Retinal pigment epithelial cell (primary cell): ENCODE results near the gene ELOB.

ENCODE experiments used
- DNase-seq: peaks from one replicate; pipeline ENCODE4 v3.0.0-alpha.2; 2010; ENCODE audit warnings: low read depth
- H3K4me3 ChIP-seq: 2 replicates; pipeline ENCODE4 v1.5.1; 2011; ENCODE audit warnings: mild to moderate bottlenecking, low read length, control low read depth, moderate library complexity
- TF ChIP-seq, protein P1 (sequence below): conservative IDR thresholded peaks from 2 replicates; pipeline ENCODE4 v1.5.1; 2011; ENCODE audit warnings: low read depth, low read length, control low read depth, inconsistent platforms

Gene ELOB

DNA sequence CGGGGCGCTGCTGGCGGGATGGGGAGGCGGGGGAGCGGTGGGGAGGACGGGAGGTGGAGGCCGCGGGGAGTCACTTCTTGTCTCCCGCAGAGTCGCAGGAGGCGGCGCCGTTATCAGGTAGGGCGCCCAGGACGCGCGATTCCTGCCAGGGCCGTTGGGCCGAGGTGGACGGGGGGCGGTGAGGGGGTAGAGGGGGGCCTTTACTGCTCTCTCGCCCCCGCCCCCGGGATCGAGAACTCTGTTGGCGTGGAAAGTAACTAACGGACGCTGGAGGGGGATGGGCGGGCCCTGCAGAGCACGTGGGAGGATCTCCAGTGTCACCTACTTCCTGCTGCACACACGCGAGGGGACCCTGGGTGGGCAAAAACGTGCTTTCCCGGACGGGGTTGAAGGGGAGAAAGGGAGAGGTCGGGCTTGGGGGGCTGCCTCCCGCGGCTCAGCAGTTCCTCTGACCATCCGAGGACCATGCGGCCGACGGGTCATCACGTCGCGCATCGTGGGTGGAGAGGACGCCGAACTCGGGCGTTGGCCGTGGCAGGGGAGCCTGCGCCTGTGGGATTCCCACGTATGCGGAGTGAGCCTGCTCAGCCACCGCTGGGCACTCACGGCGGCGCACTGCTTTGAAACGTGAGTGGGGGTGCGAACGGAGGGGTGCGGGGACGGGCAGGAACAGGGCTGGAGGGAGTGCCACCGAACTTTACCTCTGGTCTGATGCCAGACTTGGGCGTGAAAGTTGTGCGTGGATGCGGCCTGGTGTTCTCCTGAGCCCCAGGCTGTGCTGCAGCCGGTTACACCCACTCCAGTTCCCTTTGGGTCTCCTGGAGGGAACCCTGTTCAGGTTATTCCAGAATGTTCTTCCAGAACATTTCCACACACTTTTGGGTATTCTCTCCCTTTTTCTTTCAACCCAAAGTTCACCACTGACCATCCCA, 40.5 kb upstream of the ELOB start:
- no peak for DNase-seq
- H3K4me3 ChIP-seq, result no peak overlapping the region
- TF ChIP-seq, protein P1, sequence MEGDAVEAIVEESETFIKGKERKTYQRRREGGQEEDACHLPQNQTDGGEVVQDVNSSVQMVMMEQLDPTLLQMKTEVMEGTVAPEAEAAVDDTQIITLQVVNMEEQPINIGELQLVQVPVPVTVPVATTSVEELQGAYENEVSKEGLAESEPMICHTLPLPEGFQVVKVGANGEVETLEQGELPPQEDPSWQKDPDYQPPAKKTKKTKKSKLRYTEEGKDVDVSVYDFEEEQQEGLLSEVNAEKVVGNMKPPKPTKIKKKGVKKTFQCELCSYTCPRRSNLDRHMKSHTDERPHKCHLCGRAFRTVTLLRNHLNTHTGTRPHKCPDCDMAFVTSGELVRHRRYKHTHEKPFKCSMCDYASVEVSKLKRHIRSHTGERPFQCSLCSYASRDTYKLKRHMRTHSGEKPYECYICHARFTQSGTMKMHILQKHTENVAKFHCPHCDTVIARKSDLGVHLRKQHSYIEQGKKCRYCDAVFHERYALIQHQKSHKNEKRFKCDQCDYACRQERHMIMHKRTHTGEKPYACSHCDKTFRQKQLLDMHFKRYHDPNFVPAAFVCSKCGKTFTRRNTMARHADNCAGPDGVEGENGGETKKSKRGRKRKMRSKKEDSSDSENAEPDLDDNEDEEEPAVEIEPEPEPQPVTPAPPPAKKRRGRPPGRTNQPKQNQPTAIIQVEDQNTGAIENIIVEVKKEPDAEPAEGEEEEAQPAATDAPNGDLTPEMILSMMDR, result no peak

DNA sequence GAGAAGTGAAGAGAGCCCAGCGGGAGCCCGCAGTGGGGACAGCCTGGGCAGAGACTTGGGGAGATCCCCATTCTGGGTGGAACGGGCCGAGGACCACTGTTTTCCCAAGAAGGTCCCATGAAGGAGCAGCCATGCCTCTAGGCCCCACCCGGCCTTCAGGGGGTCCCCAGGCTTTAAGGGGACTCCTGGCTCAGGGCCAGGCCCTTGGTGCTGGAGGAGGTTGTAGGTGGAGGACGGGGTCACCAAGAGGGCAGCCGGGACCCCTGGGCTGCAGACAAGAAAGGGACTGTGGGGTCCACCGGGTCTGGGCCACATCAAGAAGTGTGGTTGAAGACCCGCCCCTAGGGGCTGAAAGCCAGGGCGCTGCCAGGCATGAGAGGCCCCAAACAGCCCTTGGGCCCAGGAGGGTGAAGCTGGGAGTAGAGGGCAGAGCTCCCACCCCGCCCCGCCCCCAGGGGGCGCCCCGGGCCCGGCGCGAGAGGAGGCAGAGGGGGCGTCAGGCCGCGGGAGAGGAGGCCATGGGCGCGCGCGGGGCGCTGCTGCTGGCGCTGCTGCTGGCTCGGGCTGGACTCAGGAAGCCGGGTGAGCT, 39.8 kb upstream of the ELOB start, which contains the start of gene PRSS21:
Gene PRSS21, plus strand, starts transcription at position 487 of the 589 bp plus-strand sequence. Its CDS starts 32 bp downstream, at position 519.
- TF ChIP-seq, protein P1, result no peak
- no peak within 1 kb of the TSS for H3K4me3 ChIP-seq
- no peak for DNase-seq

DNA sequence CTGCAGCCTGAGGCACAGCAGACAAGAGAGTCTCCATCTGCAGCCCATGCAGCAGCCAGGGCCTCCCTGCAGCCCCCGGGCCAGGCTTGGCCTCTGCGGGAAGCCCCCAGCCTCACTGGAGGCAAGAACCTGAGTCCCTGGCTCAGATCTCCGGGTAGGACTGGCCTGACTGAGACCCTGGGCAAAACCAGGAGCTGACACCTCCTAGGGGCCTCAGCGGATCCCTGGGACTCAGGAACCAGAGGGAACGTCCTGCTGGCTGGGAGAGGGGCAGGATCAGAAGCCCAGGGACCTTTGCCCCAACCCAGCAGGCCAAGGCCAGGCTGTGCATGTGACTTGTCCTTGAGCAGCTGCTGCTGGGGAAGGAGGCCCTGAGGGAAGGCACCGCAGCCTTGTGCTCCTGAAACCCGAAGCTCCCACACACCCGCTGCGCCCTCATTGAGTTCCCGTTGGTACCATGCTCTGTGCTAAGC, 38.3 kb upstream of the ELOB start:
- H3K4me3 ChIP-seq, result no peak overlapping the region
- no peak for DNase-seq
- TF ChIP-seq, protein P1, result no peak

DNA sequence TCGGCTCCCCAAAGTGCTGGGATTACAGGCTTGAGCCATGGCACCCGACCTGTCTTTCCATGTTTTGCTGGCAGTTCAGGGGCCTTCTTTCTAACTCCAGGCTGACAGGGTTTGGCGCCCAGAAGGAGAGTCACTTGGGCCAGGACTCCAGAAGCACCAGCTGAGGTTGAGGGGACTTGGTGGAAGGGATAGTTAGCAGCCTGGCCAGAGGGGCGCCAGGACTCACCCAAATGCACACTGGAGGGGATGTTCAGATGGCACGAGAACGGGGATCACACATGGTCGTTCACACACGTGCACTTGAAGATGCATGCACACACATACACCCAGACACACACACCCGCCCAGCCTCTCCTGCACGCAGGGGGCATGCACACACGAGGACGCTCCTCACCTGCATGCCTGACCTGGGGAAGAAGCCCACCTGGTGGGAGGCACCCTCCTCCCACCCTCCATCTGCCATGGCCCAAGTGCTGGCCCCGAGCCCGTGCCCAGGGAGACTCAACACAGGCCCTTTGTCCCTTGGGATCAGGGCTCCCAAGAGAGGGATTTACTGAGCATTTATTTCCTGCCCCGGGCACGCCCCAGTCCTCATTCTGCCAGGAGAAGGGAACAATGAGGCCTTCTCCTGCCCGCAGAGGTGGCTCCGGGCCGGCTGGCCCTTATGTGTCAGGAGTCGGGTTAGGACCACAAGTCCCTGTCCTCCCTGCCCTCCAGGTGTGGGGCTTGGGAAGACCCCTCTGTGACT, 37.6 kb upstream of the ELOB start:
- no peak for DNase-seq
- no peak overlapping the region for H3K4me3 ChIP-seq
- TF ChIP-seq, protein P1, result no peak

DNA sequence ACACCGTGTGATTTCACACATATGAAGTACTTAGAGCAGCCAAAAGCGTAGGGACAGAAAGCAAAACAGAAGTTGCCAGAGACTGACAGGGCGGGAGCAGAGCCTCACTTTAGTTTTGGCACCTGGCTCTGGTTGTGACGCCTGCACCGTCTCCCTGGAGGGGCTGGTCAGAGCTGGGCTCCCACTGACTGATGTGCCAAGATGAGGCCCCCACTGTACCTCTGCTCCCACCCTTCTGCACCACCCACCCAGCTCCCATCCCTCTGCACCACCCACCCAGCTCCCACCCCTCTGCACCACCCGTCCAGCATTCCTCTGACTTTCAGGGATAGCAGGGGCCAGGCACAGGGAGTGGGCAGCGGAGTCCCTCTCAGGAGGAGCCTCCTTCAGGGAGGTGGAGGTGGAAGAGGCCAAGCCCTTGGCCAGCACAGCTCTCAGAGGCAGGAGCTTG, 36.7 kb upstream of the ELOB start:
- no peak for DNase-seq
- no peak overlapping the region for H3K4me3 ChIP-seq
- TF ChIP-seq, protein P1, result no peak

DNA sequence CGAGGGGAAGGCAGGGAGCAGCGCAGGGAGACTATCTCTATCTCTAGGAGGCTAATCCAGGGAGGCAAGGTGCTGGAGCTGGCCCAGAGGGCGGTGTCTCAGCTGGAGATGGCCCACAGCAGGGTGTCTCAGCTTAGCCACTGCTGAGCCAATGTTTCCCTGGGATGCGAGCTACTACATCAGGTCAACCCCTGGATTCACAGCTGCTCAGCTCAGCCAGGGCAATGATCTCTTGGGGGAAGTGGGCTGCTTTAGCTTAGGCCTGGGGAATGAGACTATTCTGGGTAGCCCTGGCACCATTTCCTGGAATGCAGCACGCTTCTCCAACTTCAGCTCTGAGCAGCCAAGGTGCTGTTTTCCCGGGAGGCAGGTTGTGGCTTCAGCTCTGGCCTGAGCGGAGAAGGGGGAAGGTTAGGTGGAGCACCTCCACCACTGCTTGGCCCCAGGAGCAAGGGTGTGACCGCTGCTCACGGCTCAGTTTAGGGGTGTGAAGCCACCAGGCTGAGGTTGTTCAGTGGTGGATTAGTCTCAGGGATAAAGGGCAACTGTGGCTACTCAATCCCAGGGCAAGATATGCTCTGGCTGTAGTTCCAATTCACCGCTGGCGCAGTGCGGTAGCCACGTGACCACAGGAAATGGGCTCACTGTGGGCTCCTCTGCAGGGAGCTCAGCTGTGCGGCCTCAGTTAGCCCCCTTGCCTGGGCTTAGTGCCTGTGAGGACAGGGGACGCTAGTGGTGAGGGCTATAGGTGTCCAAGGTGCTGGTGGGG, 34.8 kb upstream of the ELOB start:
- no peak for DNase-seq
- TF ChIP-seq, protein P1, result no peak
- H3K4me3 ChIP-seq, result no peak overlapping the region
